ENCODE results near the gene CIB4.

The CIB4 gene

GRCh38 chr2:26610504-26611335, 30.4 kb downstream of the CIB4 start:
- Histone ChIP-seq H2BK5ac (ENCODE audit: low read length) (no peak overlapping the region), H3K56ac (ENCODE audit: low read length) (no peak overlapping the region), H3K18ac (ENCODE audit: low read length) (no peak overlapping the region), H3K79me2 (ENCODE audit: control insufficient read depth, insufficient read depth, low read length) (no peaks in the 10 kb centered on the region), H2AK5ac (ENCODE audit: low read length) (no peak overlapping the region), H4K8ac (ENCODE audit: low read depth, low read length) (no peak overlapping the region), H3K36me3 (ENCODE audit: control insufficient read depth, insufficient read depth, low read length) (no peaks in the 10 kb centered on the region), H3K27ac (ENCODE audit: low read depth, low read length) (no peak overlapping the region), H4K5ac (ENCODE audit: low read length) (no peak overlapping the region), H3K23ac (ENCODE audit: low read length) (no peak overlapping the region), H3K27me3 (ENCODE audit: insufficient read depth, low read length, poor library complexity) (no peaks in the 10 kb centered on the region), H3K4ac (ENCODE audit: low read depth, low read length) (no peak overlapping the region), H3K9ac (ENCODE audit: low read length) (no peak overlapping the region), H2BK120ac (ENCODE audit: low read depth, low read length) (no peak overlapping the region), H3K4me1 (ENCODE audit: control insufficient read depth, low read depth, low read length) (peaks cover 2% of the 10 kb centered on the region), H3K4me3 (ENCODE audit: low read length) (no peak overlapping the region), H3K4me2 (ENCODE audit: low read length) (no peak overlapping the region), H3K79me1 (ENCODE audit: low read length) (no peaks in the 10 kb centered on the region), H2BK15ac (replicated peaks; ENCODE audit: low read depth) (no peak overlapping the region)
- no peak for DNase-seq
- WGBS (ENCODE audit: extremely low coverage, insufficient coverage, low lambda C conversion rate) = no CpG with 5 or more reads among the region's 7 CpGs

GRCh38 chr2:26609839-26610277, 31.3 kb downstream of the CIB4 start:
- no peak for DNase-seq
- Histone ChIP-seq H3K56ac (ENCODE audit: low read length) (peak overlapping the region; percentile 3), H4K5ac (ENCODE audit: low read length) (no peak overlapping the region), H3K4me2 (ENCODE audit: low read length) (no peak overlapping the region), H2BK5ac (ENCODE audit: low read length) (no peak overlapping the region), H3K27ac (ENCODE audit: low read depth, low read length) (no peak overlapping the region), H3K23ac (ENCODE audit: low read length) (no peak overlapping the region), H3K18ac (ENCODE audit: low read length) (no peak overlapping the region), H3K4me1 (ENCODE audit: control insufficient read depth, low read depth, low read length) (peaks cover 2% of the 10 kb centered on the region), H3K79me2 (ENCODE audit: control insufficient read depth, insufficient read depth, low read length) (no peaks in the 10 kb centered on the region), H4K8ac (ENCODE audit: low read depth, low read length) (no peak overlapping the region), H3K79me1 (ENCODE audit: low read length) (no peaks in the 10 kb centered on the region), H3K9ac (ENCODE audit: low read length) (no peak overlapping the region), H3K36me3 (ENCODE audit: control insufficient read depth, insufficient read depth, low read length) (no peaks in the 10 kb centered on the region), H3K27me3 (ENCODE audit: insufficient read depth, low read length, poor library complexity) (no peaks in the 10 kb centered on the region), H2BK15ac (replicated peaks; ENCODE audit: low read depth) (no peak overlapping the region), H3K4me3 (ENCODE audit: low read length) (no peak overlapping the region), H2BK120ac (ENCODE audit: low read depth, low read length) (no peak overlapping the region), H3K4ac (ENCODE audit: low read depth, low read length) (no peak overlapping the region), H2AK5ac (ENCODE audit: low read length) (no peak overlapping the region)
- no CpG with 5 or more reads among the region's 10 CpGs for WGBS (ENCODE audit: extremely low coverage, insufficient coverage, low lambda C conversion rate)

- H4K5ac ChIP-seq (ENCODE audit: low read length) = no peak overlapping the region
Observed at GRCh38 chr2:26609205-26609631, 31.9 kb downstream of the CIB4 start.

GRCh38 chr2:26608557-26608956, 32.6 kb downstream of the CIB4 start:
- Histone ChIP-seq H2BK120ac (ENCODE audit: low read depth, low read length) (no peak overlapping the region), H2AK5ac (ENCODE audit: low read length) (no peak overlapping the region), H4K5ac (ENCODE audit: low read length) (no peak overlapping the region), H2BK5ac (ENCODE audit: low read length) (no peak overlapping the region), H3K36me3 (ENCODE audit: control insufficient read depth, insufficient read depth, low read length) (no peaks in the 10 kb centered on the region), H3K4me3 (ENCODE audit: low read length) (no peak overlapping the region), H3K4me1 (ENCODE audit: control insufficient read depth, low read depth, low read length) (peaks cover 2% of the 10 kb centered on the region), H3K79me2 (ENCODE audit: control insufficient read depth, insufficient read depth, low read length) (no peaks in the 10 kb centered on the region), H3K27me3 (ENCODE audit: insufficient read depth, low read length, poor library complexity) (no peaks in the 10 kb centered on the region), H3K56ac (ENCODE audit: low read length) (no peak overlapping the region), H3K4me2 (ENCODE audit: low read length) (no peak overlapping the region), H3K4ac (ENCODE audit: low read depth, low read length) (no peak overlapping the region), H2BK15ac (replicated peaks; ENCODE audit: low read depth) (no peak overlapping the region), H3K9ac (ENCODE audit: low read length) (no peak overlapping the region), H3K18ac (ENCODE audit: low read length) (no peak overlapping the region), H3K79me1 (ENCODE audit: low read length) (no peaks in the 10 kb centered on the region), H3K27ac (ENCODE audit: low read depth, low read length) (no peak overlapping the region), H4K8ac (ENCODE audit: low read depth, low read length) (no peak overlapping the region), H3K23ac (ENCODE audit: low read length) (no peak overlapping the region)
- WGBS (ENCODE audit: extremely low coverage, insufficient coverage, low lambda C conversion rate) = no CpG with 5 or more reads among the region's 8 CpGs
- no peak for DNase-seq

More at GRCh38 chr2:26609205-26609631, 31.9 kb downstream of the CIB4 start:
- no peaks in the 10 kb centered on the region for H3K36me3 ChIP-seq (ENCODE audit: control insufficient read depth, insufficient read depth, low read length)
- H4K8ac ChIP-seq (ENCODE audit: low read depth, low read length) = no peak overlapping the region
- no peak overlapping the region for H3K4me3 ChIP-seq (ENCODE audit: low read length)
- no peak overlapping the region for H3K4me2 ChIP-seq (ENCODE audit: low read length)
- no peak overlapping the region for H3K27ac ChIP-seq (ENCODE audit: low read depth, low read length)
- no peak overlapping the region for H3K18ac ChIP-seq (ENCODE audit: low read length)
- no CpG with 5 or more reads among the region's 7 CpGs for WGBS (ENCODE audit: extremely low coverage, insufficient coverage, low lambda C conversion rate)
- H2BK5ac ChIP-seq (ENCODE audit: low read length) = no peak overlapping the region
- peaks cover 2% of the 10 kb centered on the region for H3K4me1 ChIP-seq (ENCODE audit: control insufficient read depth, low read depth, low read length)
- H3K79me1 ChIP-seq (ENCODE audit: low read length) = no peaks in the 10 kb centered on the region
- peak overlapping the region; percentile 38 for H3K56ac ChIP-seq (ENCODE audit: low read length)
- no peak overlapping the region for H3K4ac ChIP-seq (ENCODE audit: low read depth, low read length)
- no peak overlapping the region for H2BK15ac ChIP-seq (replicated peaks; ENCODE audit: low read depth)
- H3K27me3 ChIP-seq (ENCODE audit: insufficient read depth, low read length, poor library complexity) = no peaks in the 10 kb centered on the region
- H2AK5ac ChIP-seq (ENCODE audit: low read length) = no peak overlapping the region
- no peak overlapping the region for H2BK120ac ChIP-seq (ENCODE audit: low read depth, low read length)
- H3K79me2 ChIP-seq (ENCODE audit: control insufficient read depth, insufficient read depth, low read length) = no peaks in the 10 kb centered on the region
- no peak for DNase-seq
- no peak overlapping the region for H3K9ac ChIP-seq (ENCODE audit: low read length)
- no peak overlapping the region for H3K23ac ChIP-seq (ENCODE audit: low read length)

GRCh38 chr2:26607698-26608097, 33.5 kb downstream of the CIB4 start:
- H3K36me3 ChIP-seq (ENCODE audit: control insufficient read depth, insufficient read depth, low read length) = no peaks in the 10 kb centered on the region
- H4K5ac ChIP-seq (ENCODE audit: low read length) = no peak overlapping the region
- no peak overlapping the region for H3K9ac ChIP-seq (ENCODE audit: low read length)
- no peak overlapping the region for H2AK5ac ChIP-seq (ENCODE audit: low read length)
- H3K27me3 ChIP-seq (ENCODE audit: insufficient read depth, low read length, poor library complexity) = no peaks in the 10 kb centered on the region
- H2BK120ac ChIP-seq (ENCODE audit: low read depth, low read length) = no peak overlapping the region
- no peaks in the 10 kb centered on the region for H3K4me1 ChIP-seq (ENCODE audit: control insufficient read depth, low read depth, low read length)
- DNase-seq = no peak
- no peak overlapping the region for H2BK15ac ChIP-seq (replicated peaks; ENCODE audit: low read depth)
- no peak overlapping the region for H3K4me3 ChIP-seq (ENCODE audit: low read length)
- no peak overlapping the region for H3K4ac ChIP-seq (ENCODE audit: low read depth, low read length)
- no peak overlapping the region for H3K18ac ChIP-seq (ENCODE audit: low read length)
- H3K79me2 ChIP-seq (ENCODE audit: control insufficient read depth, insufficient read depth, low read length) = no peaks in the 10 kb centered on the region
- H3K79me1 ChIP-seq (ENCODE audit: low read length) = no peaks in the 10 kb centered on the region
- no peak overlapping the region for H3K27ac ChIP-seq (ENCODE audit: low read depth, low read length)
- H3K56ac ChIP-seq (ENCODE audit: low read length) = no peak overlapping the region
- no peak overlapping the region for H4K8ac ChIP-seq (ENCODE audit: low read depth, low read length)
- H3K4me2 ChIP-seq (ENCODE audit: low read length) = no peak overlapping the region
- no peak overlapping the region for H2BK5ac ChIP-seq (ENCODE audit: low read length)
- no CpG with 5 or more reads among the region's 8 CpGs for WGBS (ENCODE audit: extremely low coverage, insufficient coverage, low lambda C conversion rate)
- no peak overlapping the region for H3K23ac ChIP-seq (ENCODE audit: low read length)

- Histone ChIP-seq H3K79me1 (ENCODE audit: low read length) (no peaks in the 10 kb centered on the region), H2AK5ac (ENCODE audit: low read length) (no peak overlapping the region), H3K27ac (ENCODE audit: low read depth, low read length) (no peak overlapping the region), H3K4ac (ENCODE audit: low read depth, low read length) (no peak overlapping the region), H4K8ac (ENCODE audit: low read depth, low read length) (no peak overlapping the region), H2BK5ac (ENCODE audit: low read length) (no peak overlapping the region), H3K18ac (ENCODE audit: low read length) (no peak overlapping the region), H3K9ac (ENCODE audit: low read length) (no peak overlapping the region), H3K4me2 (ENCODE audit: low read length) (no peak overlapping the region), H4K5ac (ENCODE audit: low read length) (no peak overlapping the region), H3K56ac (ENCODE audit: low read length) (no peak overlapping the region), H2BK15ac (replicated peaks; ENCODE audit: low read depth) (no peak overlapping the region), H3K4me1 (ENCODE audit: control insufficient read depth, low read depth, low read length) (no peaks in the 10 kb centered on the region), H3K79me2 (ENCODE audit: control insufficient read depth, insufficient read depth, low read length) (no peaks in the 10 kb centered on the region), H3K23ac (ENCODE audit: low read length) (no peak overlapping the region), H3K27me3 (ENCODE audit: insufficient read depth, low read length, poor library complexity) (no peaks in the 10 kb centered on the region), H2BK120ac (ENCODE audit: low read depth, low read length) (no peak overlapping the region), H3K4me3 (ENCODE audit: low read length) (no peak overlapping the region), H3K36me3 (ENCODE audit: control insufficient read depth, insufficient read depth, low read length) (no peaks in the 10 kb centered on the region)
- no peak for DNase-seq
- no CpG with 5 or more reads among the region's 5 CpGs for WGBS (ENCODE audit: extremely low coverage, insufficient coverage, low lambda C conversion rate)
Observed at GRCh38 chr2:26606847-26607190, 34.3 kb downstream of the CIB4 start.

Measured in mesendoderm (in vitro differentiated cells).